Tibial artery (tissue), 4 donors: ENCODE measurements around the gene NKPD1.

Experiments used
- DNase-seq, 2 donors: peaks; one replicate each; pipeline ENCODE4 v3.0.0-alpha.2; 2019
- H3K27ac ChIP-seq, 2 donors: fragments of 200-600 bp; sonication (generic) in 1 of 2; 1 replicate in 1 of 2; 2 replicates in 1 of 2; pipeline ENCODE4 v1.5.1; 2018 to 2019; ENCODE audit warnings: mild to moderate bottlenecking in 1 of 2
- H3K27me3 ChIP-seq, 2 donors: fragments of 200-600 bp; sonication (generic) in 1 of 2; one replicate each; pipeline versions ENCODE4 v1.5.1 to v1.6.0; 2016 to 2019
- H3K36me3 ChIP-seq, 3 donors: fragments of 200-600 bp; sonication (generic) in 2 of 3; one replicate each; pipeline ENCODE4 v1.5.1; 2016 to 2019; ENCODE audit warnings: mild to moderate bottlenecking in 2 of 3
- H3K4me1 ChIP-seq, 4 donors: fragments of 200-600 bp; sonication (generic) in 2 of 4; 1 replicate in 3 of 4; 2 replicates in 1 of 4; pipeline ENCODE4 v1.5.1; 2016 to 2019
- H3K4me3 ChIP-seq, 2 donors: fragments of 200-600 bp; sonication (generic) in 1 of 2; 1 replicate in 1 of 2; 2 replicates in 1 of 2; pipeline ENCODE4 v1.5.1; 2018 to 2019; ENCODE audit warnings: mild to moderate bottlenecking in 2 of 2
- H3K9me3 ChIP-seq, 3 donors: fragments of 200-600 bp; sonication (generic) in 1 of 3; one replicate each; pipeline ENCODE4 v1.5.1; 2016 to 2019
- intact Hi-C: fragments of 100-400 bp; cut with DNase I; formaldehyde crosslinking; loops from one replicate; pipeline ENCODE4 v1.15.0; 2023; ENCODE audit warnings: low total_unique reads
- TF ChIP-seq, protein P1 (sequence below), 2 experiments: fragments of 200-600 bp in 1 of 2; fragments of 450-650 bp in 1 of 2; IDR thresholded peaks; one replicate each; pipeline ENCODE4 v1.5.1; 2017 to 2019; ENCODE audit warnings: antibody characterized with exemption in 2 of 2, mild to moderate bottlenecking in 1 of 2, moderate library complexity in 1 of 2

The NKPD1 gene

DNA sequence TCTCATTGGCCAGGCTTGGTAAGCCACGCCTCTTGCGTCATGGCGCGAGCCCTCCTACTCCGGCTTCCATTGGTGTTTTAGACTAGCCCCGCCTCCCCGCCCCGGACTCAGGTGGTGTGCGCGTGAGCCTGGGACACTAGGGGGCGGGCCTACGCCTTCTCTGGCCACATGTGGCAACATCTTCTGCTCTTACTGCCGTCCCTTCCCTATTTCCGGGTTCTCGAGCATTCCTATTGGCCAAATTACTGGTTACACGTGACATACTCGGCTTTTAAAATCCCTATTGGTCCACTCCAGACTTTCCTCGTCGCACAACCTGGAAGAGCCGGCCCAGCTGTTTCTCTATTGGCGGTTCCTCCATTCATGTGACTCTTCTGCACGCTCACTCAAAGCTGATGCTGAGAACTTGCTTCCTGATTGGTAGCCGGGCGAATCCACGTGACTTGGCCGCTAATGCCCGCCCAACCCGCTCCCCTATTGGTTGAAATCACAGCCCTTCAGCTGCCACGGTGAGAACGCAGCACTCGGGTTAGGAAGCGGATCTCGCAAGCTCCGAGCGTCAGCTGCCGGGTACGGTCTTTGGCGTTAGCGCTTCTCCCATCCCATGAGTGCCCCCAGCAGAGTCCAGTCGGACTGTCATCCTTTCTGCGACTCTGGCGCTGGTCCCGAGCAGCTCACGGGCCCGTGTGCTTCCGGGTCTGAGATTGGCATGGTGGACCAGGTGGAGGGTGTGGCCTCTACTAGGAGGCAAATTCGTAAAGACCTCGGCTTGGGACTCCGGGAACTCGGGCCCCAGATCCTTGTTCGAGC is 17.7 kb upstream of the NKPD1 start, which contains the start of gene BLOC1S3:
Gene BLOC1S3 (plus strand): TSS at position 523 of the 810 bp plus-strand sequence. CDS start 513 bp downstream, outside the sequence.
- Histone ChIP-seq H3K9me3 (no peaks in the 10 kb centered on the region), H3K36me3 (peaks cover 5 to 18% (median 7%) of the 10 kb centered on the region in 3 donors), H3K27ac (peak within 1 kb of the TSS; percentile 91 to 99), H3K4me1 (peaks cover 0 to 36% (median 29%) of the 10 kb centered on the region in 4 donors), H3K27me3 (no peaks in the 10 kb centered on the region), H3K4me3 (peak within 1 kb of the TSS; percentile 73 to 81)
- peak; percentile 100 for DNase-seq
- intact Hi-C loops = no loop called here
- TF ChIP-seq, protein P1, sequence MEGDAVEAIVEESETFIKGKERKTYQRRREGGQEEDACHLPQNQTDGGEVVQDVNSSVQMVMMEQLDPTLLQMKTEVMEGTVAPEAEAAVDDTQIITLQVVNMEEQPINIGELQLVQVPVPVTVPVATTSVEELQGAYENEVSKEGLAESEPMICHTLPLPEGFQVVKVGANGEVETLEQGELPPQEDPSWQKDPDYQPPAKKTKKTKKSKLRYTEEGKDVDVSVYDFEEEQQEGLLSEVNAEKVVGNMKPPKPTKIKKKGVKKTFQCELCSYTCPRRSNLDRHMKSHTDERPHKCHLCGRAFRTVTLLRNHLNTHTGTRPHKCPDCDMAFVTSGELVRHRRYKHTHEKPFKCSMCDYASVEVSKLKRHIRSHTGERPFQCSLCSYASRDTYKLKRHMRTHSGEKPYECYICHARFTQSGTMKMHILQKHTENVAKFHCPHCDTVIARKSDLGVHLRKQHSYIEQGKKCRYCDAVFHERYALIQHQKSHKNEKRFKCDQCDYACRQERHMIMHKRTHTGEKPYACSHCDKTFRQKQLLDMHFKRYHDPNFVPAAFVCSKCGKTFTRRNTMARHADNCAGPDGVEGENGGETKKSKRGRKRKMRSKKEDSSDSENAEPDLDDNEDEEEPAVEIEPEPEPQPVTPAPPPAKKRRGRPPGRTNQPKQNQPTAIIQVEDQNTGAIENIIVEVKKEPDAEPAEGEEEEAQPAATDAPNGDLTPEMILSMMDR (IDR thresholded peaks at IDR 0.05) = peak; percentile 21 to 28

DNA sequence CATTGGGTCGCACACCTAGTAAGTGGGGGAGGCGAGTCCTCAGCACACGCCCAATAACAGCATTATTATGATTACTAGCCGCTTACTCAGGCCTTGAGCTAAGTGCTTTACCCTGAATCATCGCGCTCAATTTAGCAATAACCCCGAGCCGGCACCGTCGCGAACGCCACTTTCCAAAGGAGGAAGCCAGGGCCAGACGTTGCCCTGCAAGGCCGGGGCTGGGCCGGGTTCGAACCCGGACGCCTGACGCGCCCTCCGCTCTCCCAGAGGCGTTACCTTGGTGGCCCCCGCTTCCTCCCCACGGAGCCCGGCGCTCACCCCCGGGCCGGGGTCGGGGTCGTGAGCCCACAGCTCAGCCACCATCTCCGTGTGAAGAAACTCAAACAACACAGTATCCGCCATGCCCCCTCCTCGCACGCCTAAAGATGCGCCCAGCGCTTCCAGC is 17.1 kb upstream of the NKPD1 start, which contains the start of gene TRAPPC6A:
Gene TRAPPC6A (minus strand): TSS at position 421 of the 445 bp plus-strand sequence. CDS start 19 bp downstream, at position 402.
- Histone ChIP-seq H3K27me3 (no peaks in the 10 kb centered on the region), H3K4me3 (peak within 1 kb of the TSS; percentile 73 to 81), H3K27ac (peak within 1 kb of the TSS; percentile 91 to 99), H3K4me1 (peaks cover 0 to 36% (median 29%) of the 10 kb centered on the region in 4 donors), H3K9me3 (no peaks in the 10 kb centered on the region), H3K36me3 (peaks cover 5 to 18% (median 7%) of the 10 kb centered on the region in 3 donors)
- intact Hi-C loops = no loop called here
- TF ChIP-seq, protein P1 (IDR thresholded peaks at IDR 0.05) = no peak
- DNase-seq = no peak

DNA sequence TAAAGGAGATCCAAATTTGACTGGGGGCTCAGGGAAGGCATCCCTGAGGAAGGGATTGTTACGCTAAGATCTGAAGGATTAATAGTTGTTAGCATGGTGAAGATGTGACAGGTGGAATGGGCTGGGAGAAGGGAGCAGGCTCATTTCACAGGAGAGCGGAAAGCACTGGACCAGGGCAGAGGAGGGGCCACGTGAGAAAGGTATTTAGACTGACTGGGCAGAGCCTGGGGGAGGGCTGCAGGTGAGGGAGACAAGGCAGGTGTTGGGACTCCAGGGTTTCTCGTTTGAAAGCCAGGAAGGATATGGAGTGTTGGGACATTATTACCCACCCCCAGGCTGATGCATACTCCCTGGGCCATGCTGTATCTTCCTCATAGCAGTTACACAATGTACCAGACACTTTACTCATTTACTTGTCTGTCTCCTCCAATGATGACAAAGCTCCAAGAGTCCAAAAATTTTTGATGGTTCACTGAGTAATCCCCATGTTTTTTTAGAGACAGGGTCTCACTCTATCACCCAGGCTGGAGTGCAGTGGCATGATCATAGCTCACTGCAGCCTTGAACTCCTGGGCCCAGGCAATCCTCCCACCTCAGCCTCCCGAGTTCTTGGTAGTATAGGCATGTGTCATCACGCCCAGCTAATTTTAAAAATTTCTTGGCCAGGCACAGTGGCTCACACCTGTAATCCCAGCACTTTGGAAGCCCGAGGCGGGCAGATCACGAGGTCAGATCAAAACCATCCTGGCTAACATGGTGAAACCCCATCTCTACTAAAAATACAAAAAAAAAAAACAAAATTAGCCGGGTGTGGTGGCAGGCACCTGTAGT is 14.9 kb upstream of the NKPD1 start:
- H3K27me3 ChIP-seq = no peaks in the 10 kb centered on the region
- H3K36me3 ChIP-seq = peaks cover 0 to 4% (median 2%) of the 10 kb centered on the region in 3 donors
- no peak overlapping the region for H3K4me3 ChIP-seq
- intact Hi-C loops = no loop called here
- TF ChIP-seq, protein P1 (IDR thresholded peaks at IDR 0.05) = no peak
- no peak for DNase-seq
- no peak overlapping the region for H3K27ac ChIP-seq
- H3K4me1 ChIP-seq = peaks cover 0 to 27% (median 21%) of the 10 kb centered on the region in 4 donors
- H3K9me3 ChIP-seq = no peaks in the 10 kb centered on the region

DNA sequence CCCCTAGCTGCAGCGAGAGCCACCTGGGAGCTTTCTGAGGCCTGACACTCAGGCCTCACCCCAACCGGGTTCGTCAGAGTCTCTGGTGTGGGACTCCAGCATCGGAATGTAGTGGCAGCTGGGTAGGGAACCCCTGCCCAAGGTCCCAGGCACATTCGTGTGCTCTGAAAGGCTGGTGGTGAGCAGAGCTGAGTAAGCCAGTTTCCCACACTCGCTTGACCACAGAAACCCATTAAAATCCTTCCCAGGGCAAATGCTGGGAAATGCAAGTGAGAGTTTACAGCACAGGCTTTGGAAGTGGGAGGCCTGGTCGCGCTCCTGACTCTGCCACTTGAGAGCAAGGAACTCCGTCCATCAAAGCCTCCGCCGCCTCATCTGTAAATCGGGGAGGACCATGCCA is 13.0 kb upstream of the NKPD1 start:
- no peak for DNase-seq
- Histone ChIP-seq H3K4me1 (peaks cover 0 to 9% (median 8%) of the 10 kb centered on the region in 4 donors), H3K36me3 (no peaks in the 10 kb centered on the region), H3K9me3 (no peaks in the 10 kb centered on the region), H3K27me3 (no peaks in the 10 kb centered on the region), H3K4me3 (no peak overlapping the region), H3K27ac (no peak overlapping the region)
- TF ChIP-seq, protein P1 (IDR thresholded peaks at IDR 0.05) = no peak
- intact Hi-C loops = no loop called here

DNA sequence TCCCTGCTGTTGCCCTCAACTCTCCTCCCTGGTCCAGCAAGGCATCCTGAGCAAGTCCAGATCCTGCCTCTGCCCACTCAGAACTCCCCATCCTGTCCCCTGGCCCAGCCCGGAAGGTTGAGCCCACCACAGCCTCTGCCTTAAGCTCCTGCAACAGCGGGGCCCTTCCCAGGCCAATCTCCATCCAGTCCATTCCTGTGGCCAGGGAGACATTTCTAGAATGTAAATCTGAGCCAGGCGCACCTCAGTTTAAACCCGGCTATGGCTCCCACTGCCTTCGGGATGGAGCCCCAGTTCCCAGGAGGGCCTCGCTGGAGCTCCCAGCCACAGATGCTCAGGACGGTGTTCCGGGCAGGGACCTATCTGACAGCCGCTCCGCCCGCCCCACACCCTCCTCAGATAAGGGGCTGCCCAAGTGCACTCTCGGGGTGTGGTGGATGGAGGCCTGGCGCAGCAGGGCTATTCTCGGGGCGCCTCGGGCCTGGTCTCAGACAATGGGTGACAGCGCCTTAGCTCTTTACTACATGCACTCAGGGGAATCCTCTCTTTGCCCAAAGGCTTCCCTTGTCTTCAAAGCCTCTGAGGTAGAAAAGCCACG is 11.9 kb upstream of the NKPD1 start:
- no peaks in the 10 kb centered on the region for H3K27me3 ChIP-seq
- H3K36me3 ChIP-seq = no peaks in the 10 kb centered on the region
- H3K27ac ChIP-seq = no peak overlapping the region
- intact Hi-C loops = no loop called here
- TF ChIP-seq, protein P1 (IDR thresholded peaks at IDR 0.05) = no peak
- no peaks in the 10 kb centered on the region for H3K9me3 ChIP-seq
- DNase-seq = no peak
- peaks cover 0 to 9% (median 8%) of the 10 kb centered on the region in 4 donors for H3K4me1 ChIP-seq
- H3K4me3 ChIP-seq = no peak overlapping the region
